NCI-H2227 treated with DMSO at 0.1 percent for 48 hours (cell line): Measurements from ENCODE around the gene BMP10.

Experiments
- DNase-seq: peaks from one replicate; lab custom pipeline; 2025; lab: John Stamatoyannopoulos, UW

The BMP10 gene

DNA sequence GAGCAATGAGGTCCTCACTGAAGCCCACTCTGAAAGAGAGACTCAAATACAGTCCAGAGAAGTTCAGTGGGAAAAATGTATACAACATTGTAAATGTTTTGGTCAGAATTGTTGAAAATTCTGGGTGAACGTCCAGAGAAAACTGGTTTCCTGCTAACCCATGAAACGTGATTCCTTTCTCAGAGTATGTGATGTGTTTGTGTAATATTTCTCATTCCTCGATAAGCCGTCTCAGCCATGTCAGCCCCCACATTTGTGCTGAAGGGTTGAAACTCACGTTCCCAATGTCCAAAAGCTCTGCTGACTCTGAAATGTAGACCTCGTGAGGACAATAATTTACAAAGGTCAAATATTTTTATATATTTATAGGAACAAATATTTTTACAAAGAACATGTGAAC is 51.6 kb downstream of the BMP10 start:
- DNase-seq, result no peak

- no peak for DNase-seq
These were observed 53.9 kb downstream of the BMP10 start for GRCh38 chr2:68817306-68817705.
